ENCODE measurements around the gene MMP2.

DNA sequence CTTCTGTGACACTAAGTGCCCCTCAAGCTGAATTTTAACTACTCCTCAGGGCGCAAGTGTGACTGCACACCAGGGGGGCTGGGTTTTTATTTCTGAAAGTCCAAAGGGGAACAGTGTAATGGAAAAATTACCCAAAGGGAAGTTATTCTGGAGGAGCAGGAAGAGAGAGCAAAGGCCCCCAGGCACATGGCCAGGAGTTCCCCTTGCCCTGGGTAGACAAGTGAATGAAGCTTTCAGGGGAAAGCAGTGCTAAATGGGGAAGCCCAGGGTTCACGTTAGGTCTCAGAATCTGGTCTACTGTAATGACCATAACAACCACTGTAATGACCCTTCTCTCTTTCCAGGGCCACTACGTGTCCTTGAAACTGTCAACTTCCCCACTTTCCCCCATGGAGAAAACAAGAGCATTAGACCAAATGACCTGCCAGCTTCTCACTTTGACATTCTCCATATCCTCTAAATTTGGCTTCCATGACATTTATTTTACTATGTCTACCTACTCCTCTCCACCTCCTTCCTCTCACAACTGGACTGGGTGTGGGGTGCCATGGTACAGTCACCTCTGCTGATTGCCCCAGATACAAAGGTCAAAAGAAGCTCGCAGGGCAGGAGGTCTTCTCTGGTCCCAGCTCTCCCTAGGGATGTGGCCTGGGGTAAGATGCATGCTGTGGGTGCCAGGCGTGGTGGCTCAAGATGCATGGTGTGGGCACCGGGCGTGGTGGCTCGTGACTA lies 34.1 kb upstream of the MMP2 start:
- TF ChIP-seq, protein P1, sequence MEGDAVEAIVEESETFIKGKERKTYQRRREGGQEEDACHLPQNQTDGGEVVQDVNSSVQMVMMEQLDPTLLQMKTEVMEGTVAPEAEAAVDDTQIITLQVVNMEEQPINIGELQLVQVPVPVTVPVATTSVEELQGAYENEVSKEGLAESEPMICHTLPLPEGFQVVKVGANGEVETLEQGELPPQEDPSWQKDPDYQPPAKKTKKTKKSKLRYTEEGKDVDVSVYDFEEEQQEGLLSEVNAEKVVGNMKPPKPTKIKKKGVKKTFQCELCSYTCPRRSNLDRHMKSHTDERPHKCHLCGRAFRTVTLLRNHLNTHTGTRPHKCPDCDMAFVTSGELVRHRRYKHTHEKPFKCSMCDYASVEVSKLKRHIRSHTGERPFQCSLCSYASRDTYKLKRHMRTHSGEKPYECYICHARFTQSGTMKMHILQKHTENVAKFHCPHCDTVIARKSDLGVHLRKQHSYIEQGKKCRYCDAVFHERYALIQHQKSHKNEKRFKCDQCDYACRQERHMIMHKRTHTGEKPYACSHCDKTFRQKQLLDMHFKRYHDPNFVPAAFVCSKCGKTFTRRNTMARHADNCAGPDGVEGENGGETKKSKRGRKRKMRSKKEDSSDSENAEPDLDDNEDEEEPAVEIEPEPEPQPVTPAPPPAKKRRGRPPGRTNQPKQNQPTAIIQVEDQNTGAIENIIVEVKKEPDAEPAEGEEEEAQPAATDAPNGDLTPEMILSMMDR (IDR thresholded peaks at IDR 0.05; ENCODE audit: insufficient read depth, low read depth, low read length) = no peak
- TF ChIP-seq EZH2 (IDR thresholded peaks at IDR 0.05; ENCODE audit: insufficient read depth, low read length) = no peak
